ENCODE results near the gene KIF19.

KIF19 gene

GRCh38 chr17:74361230-74362068 lies 35.4 kb downstream of the KIF19 start, which contains the start of gene BTBD17:
BTBD17 (minus strand) TSS chr17:74361868; CDS start chr17:74361819, 49 bp downstream.
- H3K9ac ChIP-seq (ENCODE audit: low read depth, low read length, poor library complexity, severe bottlenecking): no peak within 1 kb of the TSS
- no peak within 1 kb of the TSS for H3K4me3 ChIP-seq (ENCODE audit: low read length, poor library complexity, severe bottlenecking)
- no peak within 1 kb of the TSS for H2AFZ ChIP-seq (ENCODE audit: low read length)

GRCh38 chr17:74362069-74362405 lies 36.0 kb downstream of the KIF19 start:
- H3K9me3 ChIP-seq (ENCODE audit: insufficient read depth, low read depth, low read length): no peaks in the 10 kb centered on the region
- H3K4me2 ChIP-seq (ENCODE audit: low read depth, low read length, poor library complexity, severe bottlenecking): no peak overlapping the region
- no peak overlapping the region for H2AFZ ChIP-seq (ENCODE audit: low read length)
- no peak for TF ChIP-seq CTCF (conservative IDR thresholded peaks at IDR 0.05; ENCODE audit: low read length)
- TF ChIP-seq EZH2phosphoT487 (IDR thresholded peaks at IDR 0.05; ENCODE audit: borderline replicate concordance): no peak
- no peaks in the 10 kb centered on the region for H4K20me1 ChIP-seq (ENCODE audit: insufficient read depth, low read length, poor library complexity, severe bottlenecking)
- H3K9ac ChIP-seq (ENCODE audit: low read depth, low read length, poor library complexity, severe bottlenecking): no peak overlapping the region
- H3K9me2 ChIP-seq (replicated peaks; ENCODE audit: low read depth, low read length): no peaks in the 10 kb centered on the region
- no peaks in the 10 kb centered on the region for H3F3A ChIP-seq (ENCODE audit: low read depth)
- no peaks in the 10 kb centered on the region for H3K79me2 ChIP-seq (ENCODE audit: insufficient read depth, low read length)
- no peak overlapping the region for H3K4me3 ChIP-seq (ENCODE audit: low read length, poor library complexity, severe bottlenecking)
- H3K27me3 ChIP-seq (ENCODE audit: insufficient read depth, low read length, poor library complexity, severe bottlenecking): no peaks in the 10 kb centered on the region
- no peaks in the 10 kb centered on the region for H3K36me3 ChIP-seq (ENCODE audit: insufficient read depth, low read length)
- no peaks in the 10 kb centered on the region for H3K4me1 ChIP-seq (ENCODE audit: insufficient read depth, low read length, poor library complexity, severe bottlenecking)

More at GRCh38 chr17:74361230-74362068, 35.4 kb downstream of the KIF19 start, which contains the start of gene BTBD17:
- Histone ChIP-seq H3F3A (ENCODE audit: low read depth) (no peaks in the 10 kb centered on the region), H3K9me3 (ENCODE audit: insufficient read depth, low read depth, low read length) (no peaks in the 10 kb centered on the region), H3K9me2 (replicated peaks; ENCODE audit: low read depth, low read length) (no peaks in the 10 kb centered on the region), H3K4me1 (ENCODE audit: insufficient read depth, low read length, poor library complexity, severe bottlenecking) (no peaks in the 10 kb centered on the region), H4K20me1 (ENCODE audit: insufficient read depth, low read length, poor library complexity, severe bottlenecking) (no peaks in the 10 kb centered on the region), H3K36me3 (ENCODE audit: insufficient read depth, low read length) (no peaks in the 10 kb centered on the region), H3K27me3 (ENCODE audit: insufficient read depth, low read length, poor library complexity, severe bottlenecking) (no peaks in the 10 kb centered on the region), H3K79me2 (ENCODE audit: insufficient read depth, low read length) (no peaks in the 10 kb centered on the region), H3K4me2 (ENCODE audit: low read depth, low read length, poor library complexity, severe bottlenecking) (no peak within 1 kb of the TSS)
- TF ChIP-seq EZH2phosphoT487 (IDR thresholded peaks at IDR 0.05; ENCODE audit: borderline replicate concordance): no peak
- TF ChIP-seq CTCF (conservative IDR thresholded peaks at IDR 0.05; ENCODE audit: low read length): peak; percentile 43

GRCh38 chr17:74362810-74363498 lies 36.9 kb downstream of the KIF19 start:
- Histone ChIP-seq H3K27me3 (ENCODE audit: insufficient read depth, low read length, poor library complexity, severe bottlenecking) (no peaks in the 10 kb centered on the region), H3K4me3 (ENCODE audit: low read length, poor library complexity, severe bottlenecking) (no peak overlapping the region), H3K9ac (ENCODE audit: low read depth, low read length, poor library complexity, severe bottlenecking) (no peak overlapping the region), H3K79me2 (ENCODE audit: insufficient read depth, low read length) (no peaks in the 10 kb centered on the region), H3K4me1 (ENCODE audit: insufficient read depth, low read length, poor library complexity, severe bottlenecking) (no peaks in the 10 kb centered on the region), H3K4me2 (ENCODE audit: low read depth, low read length, poor library complexity, severe bottlenecking) (no peak overlapping the region), H3F3A (ENCODE audit: low read depth) (no peaks in the 10 kb centered on the region), H2AFZ (ENCODE audit: low read length) (no peak overlapping the region), H3K9me2 (replicated peaks; ENCODE audit: low read depth, low read length) (no peaks in the 10 kb centered on the region), H4K20me1 (ENCODE audit: insufficient read depth, low read length, poor library complexity, severe bottlenecking) (no peaks in the 10 kb centered on the region), H3K36me3 (ENCODE audit: insufficient read depth, low read length) (no peaks in the 10 kb centered on the region), H3K9me3 (ENCODE audit: insufficient read depth, low read depth, low read length) (no peaks in the 10 kb centered on the region)
- no peak for TF ChIP-seq EZH2phosphoT487 (IDR thresholded peaks at IDR 0.05; ENCODE audit: borderline replicate concordance)
